BJ (cell line): ENCODE measurements around the gene CACNA1A. TPM values are rescaled to one million over a fixed set of nuclear protein-coding genes. Genes with fewer than 3 reads are reported as not detected.

Experiments used
- CTCF ChIA-PET: fragments of 350-600 bp; formaldehyde crosslinking; extraction: SDS; loops from one replicate; lab custom pipeline; 2021; ENCODE audit warnings: antibody characterized with exemption, inconsistent platforms; lab: Yijun Ruan, JAX
- POLR2A ChIA-PET: fragments of 300-600 bp; sonication (Branson Sonifier 250); formaldehyde crosslinking; extraction: SDS; loops from one replicate; lab custom pipeline; 2021; ENCODE audit warnings: antibody characterized with exemption; lab: Charles Lee
- DNase-seq: peaks from one replicate; pipeline ENCODE4 v3.0.0-alpha.2; 2011; ENCODE audit warnings: low read depth
- H3K27me3 ChIP-seq: 2 replicates; pipeline ENCODE4 v1.6.0; 2011; ENCODE audit warnings: low read length; ENCODE audit not compliant: control insufficient read depth, insufficient read depth
- H3K36me3 ChIP-seq: 2 replicates; pipeline ENCODE4 v1.5.1; 2011; ENCODE audit warnings: low read length; ENCODE audit not compliant: control insufficient read depth, insufficient read depth
- H3K4me3 ChIP-seq: 2 replicates; pipeline ENCODE4 v1.5.1; 2011; ENCODE audit warnings: low read depth, mild to moderate bottlenecking, control low read depth, low read length
- CTCF ChIP-seq: IDR thresholded peaks from 2 replicates; pipeline ENCODE4 v1.5.1; 2011; ENCODE audit warnings: low read depth, mild to moderate bottlenecking, control low read depth, inconsistent platforms, low read length, moderate library complexity; ENCODE audit not compliant: insufficient read depth
- polyA plus RNA-seq: library from polyadenylated mRNA; depleted of rRNA; stranded (reverse); fragments of >200 nt; gene quantifications from 2 replicates; pipeline ENCODE4 v1.2.3, GENCODE V29; 2011

CACNA1A gene
- polyA plus RNA-seq, 1 experiment: 2.9 TPM

- CTCF ChIA-PET: interaction anchor here (2.4 kb wide), 1 partner anchor 12 kb away, joined by 12 read pairs; no protein-coding TSS in a partner anchor
- TF ChIP-seq CTCF: no peak
- POLR2A ChIA-PET: no interaction called here
Observed at GRCh38 chr19:13417054-13417453, 89.2 kb downstream of the CACNA1A start.

DNA sequence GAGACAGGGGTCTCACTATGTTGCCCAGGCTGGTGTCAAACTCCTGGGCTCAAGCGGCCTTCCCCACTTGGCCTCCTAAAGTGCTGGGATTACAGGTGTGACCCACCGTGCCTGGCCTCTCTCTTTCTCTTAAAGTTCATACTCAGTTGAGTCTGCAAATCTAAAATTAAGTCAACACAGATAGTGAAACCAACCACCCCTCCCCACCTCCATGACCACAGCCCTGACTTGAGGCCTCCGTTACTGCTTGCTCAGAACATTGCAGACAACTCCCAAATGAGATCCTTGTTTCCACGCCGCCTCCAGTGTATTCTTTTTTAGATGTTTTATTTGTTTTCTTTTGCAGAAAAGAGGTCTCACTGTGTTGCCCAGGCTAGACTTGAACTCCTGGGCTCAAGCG lies 94.4 kb downstream of the CACNA1A start:
- Histone ChIP-seq H3K27me3 (no peaks in the 10 kb centered on the region), H3K4me3 (no peak overlapping the region), H3K36me3 (no peaks in the 10 kb centered on the region)
- ChIA-PET CTCF (interaction anchor here (0.7 to 1.1 kb wide), 2 partner anchors 13 to 63 kb away, joined by 3 to 4 read pairs; no protein-coding TSS in a partner anchor), POLR2A (no interaction called here)
- DNase-seq: no peak
- no peak for TF ChIP-seq CTCF

More at GRCh38 chr19:13417054-13417453, 89.2 kb downstream of the CACNA1A start:
- no peaks in the 10 kb centered on the region for H3K27me3 ChIP-seq
- DNase-seq: no peak
- H3K36me3 ChIP-seq: no peaks in the 10 kb centered on the region
- no peak overlapping the region for H3K4me3 ChIP-seq

- TF ChIP-seq CTCF: no peak
- POLR2A ChIA-PET: no interaction called here
- CTCF ChIA-PET: interaction anchor here (1.1 kb wide), 1 partner anchor 21 kb away, joined by 3 read pairs; no protein-coding TSS in a partner anchor
Observed at GRCh38 chr19:13410946-13411345, 95.3 kb downstream of the CACNA1A start.

DNA sequence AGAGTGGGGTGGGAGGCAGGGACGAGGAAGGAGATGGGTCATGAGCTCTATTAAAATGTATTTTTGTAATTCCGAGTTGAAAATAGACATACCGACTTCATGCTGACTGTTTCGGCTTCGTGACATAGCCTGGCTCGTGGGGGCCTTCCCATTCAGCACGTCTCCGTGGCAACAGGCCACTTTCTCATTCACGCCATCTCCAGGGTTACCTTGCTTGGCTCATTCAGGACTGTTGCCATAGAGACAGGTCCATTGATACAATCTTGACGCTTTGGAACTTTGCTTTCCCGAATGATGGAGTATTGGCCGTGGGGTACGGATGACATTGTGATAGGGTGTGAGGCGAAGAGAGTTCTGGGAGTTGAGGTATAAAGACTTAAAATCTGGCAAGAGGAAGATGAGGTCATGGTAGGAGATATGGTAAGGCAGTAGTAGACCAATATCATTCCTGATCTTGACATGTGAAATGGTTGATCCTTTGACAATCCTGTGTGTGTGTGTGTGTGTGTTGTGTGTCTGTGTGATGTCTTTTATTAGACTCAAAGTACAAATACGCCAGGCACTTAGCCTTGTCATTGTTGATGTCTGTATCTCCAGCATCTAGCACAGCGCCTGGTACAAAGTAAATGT lies 97.3 kb downstream of the CACNA1A start:
- no peak for TF ChIP-seq CTCF
- H3K4me3 ChIP-seq: no peak overlapping the region
- no peaks in the 10 kb centered on the region for H3K27me3 ChIP-seq
- ChIA-PET CTCF (interaction anchor here (1.2 kb wide), 1 partner anchor 131 kb away, joined by 3 read pairs; no protein-coding TSS in a partner anchor), POLR2A (no interaction called here)
- no peaks in the 10 kb centered on the region for H3K36me3 ChIP-seq
- no peak for DNase-seq

More at GRCh38 chr19:13410946-13411345, 95.3 kb downstream of the CACNA1A start:
- H3K27me3 ChIP-seq: no peaks in the 10 kb centered on the region
- H3K36me3 ChIP-seq: no peaks in the 10 kb centered on the region
- no peak for DNase-seq
- H3K4me3 ChIP-seq: no peak overlapping the region

- H3K27me3 ChIP-seq: no peaks in the 10 kb centered on the region
- no peak overlapping the region for H3K4me3 ChIP-seq
- H3K36me3 ChIP-seq: no peaks in the 10 kb centered on the region
- ChIA-PET POLR2A (no interaction called here), CTCF (no interaction called here)
- no peak for TF ChIP-seq CTCF
- DNase-seq: no peak
Observed at GRCh38 chr19:13404236-13404635, 102.0 kb downstream of the CACNA1A start.
